HG02981 (cell line): ENCODE results near the gene YIPF1.
"Not testable (repeated sequence)": the region's sequence is repeated elsewhere in the genome, so short reads cannot be mapped to it uniquely, and the experiment has no call there.

Experiments used
- ATAC-seq: cut with Tn5 transposase; IDR thresholded peaks from one replicate; pipeline ENCODE4 v1.9.1; 2021; ENCODE audit warnings: mild to moderate bottlenecking, moderate library complexity; ENCODE audit not compliant: unreplicated experiment

Gene YIPF1

GRCh38 chr1:53895421-53895820, 5.8 kb upstream of the YIPF1 start:
- ATAC-seq: no peak

- no peak for ATAC-seq
Observed at GRCh38 chr1:53894644-53895043, 5.0 kb upstream of the YIPF1 start.

GRCh38 chr1:53893999-53894636, 4.5 kb upstream of the YIPF1 start, which contains the start of gene DIO1:
TSS of gene DIO1 (plus strand) at chr1:53894187. CDS start at chr1:53894211, 24 bp downstream.
- no peak for ATAC-seq

GRCh38 chr1:53892911-53893310, 3.3 kb upstream of the YIPF1 start:
- no peak for ATAC-seq

- ATAC-seq: no peak
Observed at GRCh38 chr1:53891678-53892077, 2.1 kb upstream of the YIPF1 start.

GRCh38 chr1:53891018-53891417, 1.4 kb upstream of the YIPF1 start:
- no peak for ATAC-seq

GRCh38 chr1:53890522-53890941, 935 bp upstream of the YIPF1 start:
- no peak for ATAC-seq

- ATAC-seq: no peak
Observed at GRCh38 chr1:53888681-53889080, 916 bp downstream of the YIPF1 start.

GRCh38 chr1:53883600-53883999, 6.0 kb downstream of the YIPF1 start:
- ATAC-seq: not testable (repeated sequence)

GRCh38 chr1:53881853-53882252, 7.7 kb downstream of the YIPF1 start:
- ATAC-seq: not testable (repeated sequence)

- no peak for ATAC-seq
Observed at GRCh38 chr1:53878492-53879105, 11.0 kb downstream of the YIPF1 start.

GRCh38 chr1:53875150-53875549, 14.4 kb downstream of the YIPF1 start:
- ATAC-seq: not testable (repeated sequence)

- ATAC-seq: no peak
Observed at GRCh38 chr1:53871773-53872484, 17.7 kb downstream of the YIPF1 start.

GRCh38 chr1:53871221-53871620, 18.4 kb downstream of the YIPF1 start:
- no peak for ATAC-seq

- no peak for ATAC-seq
Observed at GRCh38 chr1:53869454-53870117, 20.0 kb downstream of the YIPF1 start.

GRCh38 chr1:53868565-53868964, 21.0 kb downstream of the YIPF1 start:
- no peak for ATAC-seq

- no peak for ATAC-seq
Observed at GRCh38 chr1:53862507-53862906, 27.1 kb downstream of the YIPF1 start.

GRCh38 chr1:53860967-53861411, 28.6 kb downstream of the YIPF1 start:
- no peak for ATAC-seq

GRCh38 chr1:53851571-53852285, 37.9 kb downstream of the YIPF1 start:
- ATAC-seq: no peak

- no peak for ATAC-seq
Observed at GRCh38 chr1:53850082-53850673, 39.4 kb downstream of the YIPF1 start.
